Ovary (tissue), 3 donors: ENCODE data around the gene PRDM1.

Experiments used
- CTCF ChIP-seq, 3 donors: fragments of 450-650 bp in 2 of 3; fragments of 200-600 bp in 1 of 3; IDR thresholded peaks; one replicate each; pipeline versions ENCODE4 v1.5.1 to v1.8.0; 2016 to 2022; ENCODE audit warnings: antibody characterized with exemption in 3 of 3, mild to moderate bottlenecking in 1 of 3
- POLR2A ChIP-seq: fragments of 450-650 bp; IDR thresholded peaks from one replicate; pipeline ENCODE4 v1.6.1; 2017; ENCODE audit warnings: antibody characterized with exemption, mild to moderate bottlenecking, moderate library complexity
- donor health status: DM: no; HTN: no; CAD: no.

- no peak for TF ChIP-seq CTCF (IDR thresholded peaks at IDR 0.05)
- TF ChIP-seq POLR2A, result no peak
Measured at GRCh38 chr6:106056060-106056745, 29.9 kb upstream of the PRDM1 start.
